Common myeloid progenitor, CD34-positive (primary cell): ENCODE measurements around the gene WDPCP.

Source experiments
- CTCF ChIA-PET: fragments of 350-600 bp; sonication (Branson Sonifier 250); formaldehyde crosslinking; loops from one replicate; lab custom pipeline; 2021; ENCODE audit warnings: antibody characterized with exemption; lab: Charles Lee
- POLR2A ChIA-PET: fragments of 350-600 bp; sonication (Branson Sonifier 250); formaldehyde crosslinking; loops from one replicate; lab custom pipeline; 2021; ENCODE audit warnings: antibody characterized with exemption; lab: Charles Lee
- DNase-seq, 3 donors: peaks; one replicate each; pipeline versions ENCODE4 v3.0.0 to v3.0.0-alpha.2; 2013
- H3K27ac ChIP-seq, 2 experiments: 1 replicate in 1 of 2; 2 replicates in 1 of 2; pipeline ENCODE4 v1.7.0; 2013; ENCODE audit warnings: inconsistent platforms in 2 of 2, low read length in 2 of 2, mild to moderate bottlenecking in 2 of 2, low read depth in 1 of 2, moderate library complexity in 1 of 2; ENCODE audit not compliant: severe bottlenecking in 2 of 2, insufficient read depth in 1 of 2, poor library complexity in 1 of 2
- H3K27me3 ChIP-seq, 5 experiments: replicated peaks in 2 of 5; 1 replicate in 3 of 5; 2 replicates in 2 of 5; pipeline versions ENCODE4 v1.6.1 to v1.7.0; 2013; ENCODE audit warnings: low read length in 4 of 5, mild to moderate bottlenecking in 2 of 5, moderate library complexity in 2 of 5, inconsistent platforms in 1 of 5; ENCODE audit not compliant: insufficient read depth in 5 of 5, control insufficient read depth in 4 of 5
- H3K36me3 ChIP-seq, 4 experiments: 1 replicate in 2 of 4; 2 replicates in 2 of 4; pipeline versions ENCODE4 v1.6.1 to v1.7.0; 2013; ENCODE audit warnings: low read length in 3 of 4, control low read depth in 1 of 4, mild to moderate bottlenecking in 1 of 4; ENCODE audit not compliant: control insufficient read depth in 4 of 4, insufficient read depth in 4 of 4
- H3K4me1 ChIP-seq, 4 experiments: 1 replicate in 3 of 4; 2 replicates in 1 of 4; pipeline versions ENCODE4 v1.6.1 to v1.7.1; 2013; ENCODE audit warnings: low read length in 3 of 4, mild to moderate bottlenecking in 3 of 4, control low read depth in 1 of 4, inconsistent platforms in 1 of 4, moderate library complexity in 1 of 4; ENCODE audit not compliant: control insufficient read depth in 4 of 4, insufficient read depth in 4 of 4; ENCODE audit errors: control extremely low read depth in 1 of 4
- H3K4me3 ChIP-seq, 7 experiments: 1 replicate in 4 of 7; 2 replicates in 3 of 7; pipeline versions ENCODE4 v1.5.1 to v1.7.0; 2013; ENCODE audit warnings: mild to moderate bottlenecking in 7 of 7, low read length in 6 of 7, moderate library complexity in 6 of 7, inconsistent platforms in 2 of 7, low read depth in 2 of 7, control low read depth in 1 of 7; ENCODE audit not compliant: insufficient read depth in 4 of 7, control insufficient read depth in 1 of 7; ENCODE audit errors: extremely low read depth in 1 of 7
- H3K9me3 ChIP-seq, 5 experiments: 1 replicate in 4 of 5; 2 replicates in 1 of 5; pipeline versions ENCODE4 v1.6.1 to v1.7.1; 2013; ENCODE audit warnings: low read length in 4 of 5, mild to moderate bottlenecking in 2 of 5, inconsistent platforms in 1 of 5, low read depth in 1 of 5, moderate library complexity in 1 of 5; ENCODE audit not compliant: control insufficient read depth in 4 of 5, insufficient read depth in 2 of 5; ENCODE audit errors: control extremely low read depth in 1 of 5
- WGBS: methylation state at CpG from one replicate; pipeline ENCODE4 v1.1.5; 2013; ENCODE audit not compliant: insufficient coverage; 5-methylcytosine and 5-hydroxymethylcytosine counted together

WDPCP gene

DNA sequence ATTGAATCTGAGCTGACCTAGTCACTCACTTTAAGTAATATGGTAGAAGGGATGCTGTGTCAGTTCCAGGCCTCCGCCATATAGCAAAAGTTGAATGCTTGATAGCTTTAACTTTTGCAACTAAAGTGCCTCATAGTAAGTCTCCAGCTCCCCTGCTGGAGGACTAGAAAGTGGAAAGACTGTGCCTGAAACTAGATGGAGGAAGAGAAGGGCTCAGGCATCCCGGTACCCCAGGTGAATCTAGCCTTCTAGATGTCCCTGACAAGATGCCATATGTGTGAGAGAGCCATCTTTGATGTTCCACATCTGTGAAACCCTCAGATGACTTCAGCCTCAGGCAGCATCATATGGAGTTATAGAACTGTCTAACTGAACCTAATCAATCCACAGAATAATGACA, 516.6 kb downstream of the WDPCP start:
- no peaks in the 10 kb centered on the region for H3K36me3 ChIP-seq

More for the DNA sequence above, 516.6 kb downstream of the WDPCP start:
- DNase-seq, result no peak
- Histone ChIP-seq H3K27me3 (peaks cover 3 to 35% (median 17%) of the 10 kb centered on the region in 5 experiments), H3K9me3 (no peaks in the 10 kb centered on the region), H3K4me3 (no peak overlapping the region), H3K4me1 (no peaks in the 10 kb centered on the region), H3K27ac (no peak overlapping the region)
- 100% methylated on average over 2 of the region's 2 CpGs for WGBS
- POLR2A ChIA-PET, result no interaction called here
- CTCF ChIA-PET, result no interaction called here
